Lung microvascular endothelial cell (primary cell): ENCODE results near the gene BRIP1. TPM values are rescaled to one million over a fixed set of nuclear protein-coding genes. Genes with fewer than 3 reads are reported as not detected.
"Not testable (repeated sequence)": the region's sequence is repeated elsewhere in the genome, so short reads cannot be mapped to it uniquely, and the experiment has no call there.

ENCODE experiments used
- DNase-seq, 2 donors: peaks; one replicate each; pipeline versions ENCODE4 v3.0.0 to v3.0.0-alpha.2; 2010; ENCODE audit warnings: low read depth in 2 of 2
- total RNA-seq: library from RNA; depleted of rRNA; stranded (reverse); fragments of >200 nt; gene quantifications from 2 replicates; pipeline ENCODE4 v1.2.1, GENCODE V29; 2014

The BRIP1 gene
- total RNA-seq, 1 donor from 2014 or later, result 1.8 TPM

- DNase-seq, result no peak
Measured at GRCh38 chr17:61729690-61730268, 133.5 kb downstream of the BRIP1 start.

GRCh38 chr17:61728297-61728836 lies 135.0 kb downstream of the BRIP1 start:
- DNase-seq, result peak in 1 of 2 donors; percentile 0

GRCh38 chr17:61727798-61728197 lies 135.5 kb downstream of the BRIP1 start:
- not testable (repeated sequence) for DNase-seq

- DNase-seq, result no peak
Measured at GRCh38 chr17:61726977-61727376, 136.4 kb downstream of the BRIP1 start.

- no peak for DNase-seq
Measured at GRCh38 chr17:61724777-61725176, 138.6 kb downstream of the BRIP1 start.

- DNase-seq, result no peak
Measured at GRCh38 chr17:61723914-61724313, 139.4 kb downstream of the BRIP1 start.

GRCh38 chr17:61723183-61723582 lies 140.1 kb downstream of the BRIP1 start:
- DNase-seq, result no peak

GRCh38 chr17:61722398-61722797 lies 140.9 kb downstream of the BRIP1 start:
- no peak for DNase-seq

GRCh38 chr17:61720016-61720795 lies 143.1 kb downstream of the BRIP1 start:
- no peak for DNase-seq

GRCh38 chr17:61719220-61719619 lies 144.1 kb downstream of the BRIP1 start:
- DNase-seq, result not testable (repeated sequence)

GRCh38 chr17:61718022-61718421 lies 145.3 kb downstream of the BRIP1 start:
- DNase-seq, result no peak

GRCh38 chr17:61717352-61717751 lies 146.0 kb downstream of the BRIP1 start:
- DNase-seq, result no peak

- no peak for DNase-seq
Measured at GRCh38 chr17:61716225-61716829, 147.0 kb downstream of the BRIP1 start.

GRCh38 chr17:61715348-61715747 lies 148.0 kb downstream of the BRIP1 start:
- no peak for DNase-seq

- no peak for DNase-seq
Measured at GRCh38 chr17:61714300-61714699, 149.0 kb downstream of the BRIP1 start.

- no peak for DNase-seq
Measured at GRCh38 chr17:61713035-61713434, 150.3 kb downstream of the BRIP1 start.

- DNase-seq, result no peak
Measured at GRCh38 chr17:61710546-61710945, 152.8 kb downstream of the BRIP1 start.

GRCh38 chr17:61709567-61709966 lies 153.8 kb downstream of the BRIP1 start:
- DNase-seq, result no peak

GRCh38 chr17:61704935-61705449 lies 158.3 kb downstream of the BRIP1 start:
- DNase-seq, result no peak

GRCh38 chr17:61702450-61702849 lies 160.9 kb downstream of the BRIP1 start:
- no peak for DNase-seq

GRCh38 chr17:61701978-61702377 lies 161.3 kb downstream of the BRIP1 start:
- no peak for DNase-seq

GRCh38 chr17:61701334-61701733 lies 162.0 kb downstream of the BRIP1 start:
- no peak for DNase-seq
